ENCODE measurements around the gene PCK1. TPM values are rescaled to one million over a fixed set of nuclear protein-coding genes. Genes with fewer than 3 reads are reported as not detected.

PCK1 gene
- total and polyA plus RNA-seq, 2 of the 13 experiments (the other 11 are each of a cell fraction or from before 2014, with no cell fraction given) = 6.5 to 12.6 TPM

DNA sequence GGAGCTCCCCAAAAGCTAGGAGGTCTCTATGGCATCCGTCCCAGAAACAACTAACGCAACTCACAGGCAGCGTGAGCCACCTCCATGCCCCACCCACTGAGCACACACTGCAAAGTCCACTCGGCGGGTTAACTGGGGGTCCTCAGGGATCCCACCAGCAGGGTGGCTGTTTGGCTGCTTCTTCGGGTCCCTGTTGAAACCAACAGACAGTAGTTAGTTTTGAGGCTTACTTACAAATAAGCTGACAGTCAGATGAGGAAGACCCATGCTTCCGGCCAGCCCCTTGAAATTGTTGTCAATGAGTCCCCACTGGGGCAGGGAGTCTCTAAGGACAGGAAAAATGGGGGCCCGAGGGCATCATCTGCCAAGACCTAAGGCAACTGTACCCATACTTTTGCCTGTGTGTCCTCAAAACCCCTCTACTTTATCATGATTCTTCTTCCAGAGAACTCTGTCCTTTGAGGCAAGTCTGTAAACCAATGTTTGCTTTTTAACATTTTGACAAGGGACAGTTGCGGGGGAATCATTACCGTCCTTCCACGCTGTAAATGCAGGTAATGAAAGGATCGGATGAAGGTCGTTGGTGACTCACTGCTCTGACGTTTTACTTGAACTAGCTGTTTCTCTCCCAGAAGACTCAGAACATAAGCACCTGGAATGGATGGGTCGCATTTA, 2.2 kb upstream of the PCK1 start (continued):
- TF ChIP-seq, protein P1, sequence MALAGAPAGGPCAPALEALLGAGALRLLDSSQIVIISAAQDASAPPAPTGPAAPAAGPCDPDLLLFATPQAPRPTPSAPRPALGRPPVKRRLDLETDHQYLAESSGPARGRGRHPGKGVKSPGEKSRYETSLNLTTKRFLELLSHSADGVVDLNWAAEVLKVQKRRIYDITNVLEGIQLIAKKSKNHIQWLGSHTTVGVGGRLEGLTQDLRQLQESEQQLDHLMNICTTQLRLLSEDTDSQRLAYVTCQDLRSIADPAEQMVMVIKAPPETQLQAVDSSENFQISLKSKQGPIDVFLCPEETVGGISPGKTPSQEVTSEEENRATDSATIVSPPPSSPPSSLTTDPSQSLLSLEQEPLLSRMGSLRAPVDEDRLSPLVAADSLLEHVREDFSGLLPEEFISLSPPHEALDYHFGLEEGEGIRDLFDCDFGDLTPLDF (CRISPR knock-in tag; IDR thresholded peaks at IDR 0.05) = 0 out of 2 replicates have a peak, but pooled peaks have one; percentile 47
- peak; percentile 59; the same call in 1 of the 2 replicates for TF ChIP-seq ZNF670 (CRISPR knock-in tag; IDR thresholded peaks at IDR 0.05; ENCODE audit: borderline replicate concordance)
- peak; percentile 92 for TF ChIP-seq GLI4 (CRISPR knock-in tag; IDR thresholded peaks at IDR 0.05; ENCODE audit: borderline replicate concordance)
- TF ChIP-seq ZNF451 (CRISPR knock-in tag; IDR thresholded peaks at IDR 0.05) = 0 out of 2 replicates have a peak, but pooled peaks have one; percentile 57
- TF ChIP-seq XRCC5 (optimal IDR thresholded peaks at IDR 0.05; ENCODE audit: low read length) = peak; percentile 17
- 0 out of 2 replicates have a peak, but pooled peaks have one; percentile 67 for TF ChIP-seq NRL (CRISPR knock-in tag; IDR thresholded peaks at IDR 0.05; ENCODE audit: borderline replicate concordance)
- TF ChIP-seq, protein P2, sequence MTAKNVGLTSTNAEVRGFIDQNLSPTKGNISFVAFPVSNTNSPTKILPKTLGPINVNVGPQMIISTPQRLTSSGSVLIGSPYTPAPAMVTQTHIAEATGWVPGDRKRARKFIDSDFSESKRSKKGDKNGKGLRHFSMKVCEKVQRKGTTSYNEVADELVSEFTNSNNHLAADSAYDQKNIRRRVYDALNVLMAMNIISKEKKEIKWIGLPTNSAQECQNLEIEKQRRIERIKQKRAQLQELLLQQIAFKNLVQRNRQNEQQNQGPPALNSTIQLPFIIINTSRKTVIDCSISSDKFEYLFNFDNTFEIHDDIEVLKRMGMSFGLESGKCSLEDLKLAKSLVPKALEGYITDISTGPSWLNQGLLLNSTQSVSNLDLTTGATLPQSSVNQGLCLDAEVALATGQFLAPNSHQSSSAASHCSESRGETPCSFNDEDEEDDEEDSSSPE (CRISPR knock-in tag; IDR thresholded peaks at IDR 0.05) = no peak
- TF ChIP-seq, protein P3, sequence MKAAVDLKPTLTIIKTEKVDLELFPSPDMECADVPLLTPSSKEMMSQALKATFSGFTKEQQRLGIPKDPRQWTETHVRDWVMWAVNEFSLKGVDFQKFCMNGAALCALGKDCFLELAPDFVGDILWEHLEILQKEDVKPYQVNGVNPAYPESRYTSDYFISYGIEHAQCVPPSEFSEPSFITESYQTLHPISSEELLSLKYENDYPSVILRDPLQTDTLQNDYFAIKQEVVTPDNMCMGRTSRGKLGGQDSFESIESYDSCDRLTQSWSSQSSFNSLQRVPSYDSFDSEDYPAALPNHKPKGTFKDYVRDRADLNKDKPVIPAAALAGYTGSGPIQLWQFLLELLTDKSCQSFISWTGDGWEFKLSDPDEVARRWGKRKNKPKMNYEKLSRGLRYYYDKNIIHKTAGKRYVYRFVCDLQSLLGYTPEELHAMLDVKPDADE (CRISPR knock-in tag; IDR thresholded peaks at IDR 0.05) = 0 out of 2 replicates have a peak, but pooled peaks have one; percentile 14
- TF ChIP-seq ZBTB7B (CRISPR knock-in tag; IDR thresholded peaks at IDR 0.05) = peak; percentile 91; the same call in 1 of the 2 replicates
- TF ChIP-seq PITX1 (CRISPR knock-in tag; IDR thresholded peaks at IDR 0.05) = peak; percentile 8; the same call in 1 of the 2 replicates
- TF ChIP-seq ZNF644 (CRISPR knock-in tag; IDR thresholded peaks at IDR 0.05; ENCODE audit: low read depth) = 0 out of 2 replicates have a peak, but pooled peaks have one; percentile 35
- TF ChIP-seq SPEN (CRISPR knock-in tag; IDR thresholded peaks at IDR 0.05; ENCODE audit: low read depth) = peak; percentile 44; the same call in 1 of the 2 replicates
- no peak for TF ChIP-seq ZFP36 (IDR thresholded peaks at IDR 0.05; ENCODE audit: borderline replicate concordance, low read depth, low read length, partially characterized antibody)
- TF ChIP-seq RARG (CRISPR knock-in tag; IDR thresholded peaks at IDR 0.05; ENCODE audit: low read depth) = no peak
- TF ChIP-seq HOXA5 (CRISPR knock-in tag; IDR thresholded peaks at IDR 0.05) = no peak; the same call in 1 of the 2 replicates
- TF ChIP-seq ESRRA (CRISPR knock-in tag; IDR thresholded peaks at IDR 0.05; ENCODE audit: low read depth) = peak; percentile 14; the same call in 1 of the 2 replicates
- 0 out of 2 replicates have a peak, but pooled peaks have one; percentile 54 for TF ChIP-seq MEIS2 (CRISPR knock-in tag; IDR thresholded peaks at IDR 0.05)
- TF ChIP-seq ATF7 (IDR thresholded peaks at IDR 0.05) = no peak
- TF ChIP-seq ATF7 (CRISPR knock-in tag; IDR thresholded peaks at IDR 0.05) = no peak
- TF ChIP-seq ZBTB20 (CRISPR knock-in tag; IDR thresholded peaks at IDR 0.05; ENCODE audit: borderline replicate concordance, low read depth) = 0 out of 2 replicates have a peak, but pooled peaks have one; percentile 25
- TF ChIP-seq, protein P4, sequence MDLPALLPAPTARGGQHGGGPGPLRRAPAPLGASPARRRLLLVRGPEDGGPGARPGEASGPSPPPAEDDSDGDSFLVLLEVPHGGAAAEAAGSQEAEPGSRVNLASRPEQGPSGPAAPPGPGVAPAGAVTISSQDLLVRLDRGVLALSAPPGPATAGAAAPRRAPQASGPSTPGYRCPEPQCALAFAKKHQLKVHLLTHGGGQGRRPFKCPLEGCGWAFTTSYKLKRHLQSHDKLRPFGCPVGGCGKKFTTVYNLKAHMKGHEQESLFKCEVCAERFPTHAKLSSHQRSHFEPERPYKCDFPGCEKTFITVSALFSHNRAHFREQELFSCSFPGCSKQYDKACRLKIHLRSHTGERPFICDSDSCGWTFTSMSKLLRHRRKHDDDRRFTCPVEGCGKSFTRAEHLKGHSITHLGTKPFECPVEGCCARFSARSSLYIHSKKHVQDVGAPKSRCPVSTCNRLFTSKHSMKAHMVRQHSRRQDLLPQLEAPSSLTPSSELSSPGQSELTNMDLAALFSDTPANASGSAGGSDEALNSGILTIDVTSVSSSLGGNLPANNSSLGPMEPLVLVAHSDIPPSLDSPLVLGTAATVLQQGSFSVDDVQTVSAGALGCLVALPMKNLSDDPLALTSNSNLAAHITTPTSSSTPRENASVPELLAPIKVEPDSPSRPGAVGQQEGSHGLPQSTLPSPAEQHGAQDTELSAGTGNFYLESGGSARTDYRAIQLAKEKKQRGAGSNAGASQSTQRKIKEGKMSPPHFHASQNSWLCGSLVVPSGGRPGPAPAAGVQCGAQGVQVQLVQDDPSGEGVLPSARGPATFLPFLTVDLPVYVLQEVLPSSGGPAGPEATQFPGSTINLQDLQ (CRISPR knock-in tag; IDR thresholded peaks at IDR 0.05) = no peak
